Measurements from ENCODE around the gene MACROD2. TPM values are rescaled to one million over a fixed set of nuclear protein-coding genes. Genes with fewer than 3 reads are reported as not detected.

The MACROD2 gene
- total RNA-seq, 1 experiment from 2014 or later, result 1.6 TPM

DNA sequence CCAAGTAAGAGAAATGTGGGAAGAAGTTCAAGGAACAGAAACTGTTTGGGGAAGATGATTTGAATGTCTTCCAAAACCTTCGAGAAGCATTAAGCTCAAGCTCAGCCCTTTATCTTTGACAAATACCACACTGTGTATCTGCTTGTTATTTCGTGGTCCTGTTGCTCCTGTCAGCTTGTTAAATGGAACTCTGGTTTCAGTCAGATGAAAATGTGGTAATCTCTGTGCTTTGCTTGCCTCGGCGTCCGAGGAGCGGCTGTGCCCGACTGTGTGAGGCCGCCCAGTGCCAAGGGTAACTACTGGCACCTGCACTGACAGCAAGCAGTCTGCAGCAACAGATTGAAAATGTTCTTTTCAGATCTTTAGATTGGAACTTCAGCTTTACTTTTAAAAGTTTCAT lies 920.0 kb downstream of the MACROD2 start:
- H3K27ac ChIP-seq (ENCODE audit: insufficient read length, low read depth, low read length), result no peak overlapping the region
- no peak overlapping the region for H3K4me2 ChIP-seq (ENCODE audit: insufficient read depth, insufficient read length, low read length)
- no peaks in the 10 kb centered on the region for H3K27me3 ChIP-seq (ENCODE audit: insufficient read depth, low read length)
- H3K79me2 ChIP-seq (ENCODE audit: insufficient read depth, low read length), result no peaks in the 10 kb centered on the region
- no peak overlapping the region for H2BK120ac ChIP-seq (ENCODE audit: low read depth, low read length, poor library complexity, severe bottlenecking)
- no peaks in the 10 kb centered on the region for H3K27me3 Mint-ChIP-seq (ENCODE audit: low read depth)
- H4K91ac ChIP-seq (ENCODE audit: insufficient read length, low read depth, low read length), result no peak overlapping the region
- no peak overlapping the region for H3K27ac Mint-ChIP-seq
- no peak overlapping the region for H2BK5ac ChIP-seq (ENCODE audit: insufficient read length, low read length)
- no peak overlapping the region for H4K5ac ChIP-seq (ENCODE audit: insufficient read length, low read depth, low read length)
- H2BK20ac ChIP-seq (ENCODE audit: low read depth, low read length, poor library complexity, severe bottlenecking), result no peak overlapping the region
- H2BK12ac ChIP-seq (ENCODE audit: insufficient read length, low read depth, low read length), result no peak overlapping the region
- H2BK15ac ChIP-seq (ENCODE audit: low read depth, low read length), result no peak overlapping the region
- TF ChIP-seq, protein P1, sequence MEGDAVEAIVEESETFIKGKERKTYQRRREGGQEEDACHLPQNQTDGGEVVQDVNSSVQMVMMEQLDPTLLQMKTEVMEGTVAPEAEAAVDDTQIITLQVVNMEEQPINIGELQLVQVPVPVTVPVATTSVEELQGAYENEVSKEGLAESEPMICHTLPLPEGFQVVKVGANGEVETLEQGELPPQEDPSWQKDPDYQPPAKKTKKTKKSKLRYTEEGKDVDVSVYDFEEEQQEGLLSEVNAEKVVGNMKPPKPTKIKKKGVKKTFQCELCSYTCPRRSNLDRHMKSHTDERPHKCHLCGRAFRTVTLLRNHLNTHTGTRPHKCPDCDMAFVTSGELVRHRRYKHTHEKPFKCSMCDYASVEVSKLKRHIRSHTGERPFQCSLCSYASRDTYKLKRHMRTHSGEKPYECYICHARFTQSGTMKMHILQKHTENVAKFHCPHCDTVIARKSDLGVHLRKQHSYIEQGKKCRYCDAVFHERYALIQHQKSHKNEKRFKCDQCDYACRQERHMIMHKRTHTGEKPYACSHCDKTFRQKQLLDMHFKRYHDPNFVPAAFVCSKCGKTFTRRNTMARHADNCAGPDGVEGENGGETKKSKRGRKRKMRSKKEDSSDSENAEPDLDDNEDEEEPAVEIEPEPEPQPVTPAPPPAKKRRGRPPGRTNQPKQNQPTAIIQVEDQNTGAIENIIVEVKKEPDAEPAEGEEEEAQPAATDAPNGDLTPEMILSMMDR (conservative IDR thresholded peaks at IDR 0.05), result no peak
- H3K9me3 Mint-ChIP-seq, result no peaks in the 10 kb centered on the region
- no peak overlapping the region for H3K23ac ChIP-seq (ENCODE audit: insufficient read length, low read depth, low read length)
- no peak overlapping the region for H2AK5ac ChIP-seq (ENCODE audit: insufficient read length, low read length)
- H3K23me2 ChIP-seq (ENCODE audit: insufficient read length, low read depth, low read length, poor library complexity, severe bottlenecking), result peaks cover 3% of the 10 kb centered on the region
- no peak overlapping the region for H3K4ac ChIP-seq (ENCODE audit: low read depth, low read length)
- no peak overlapping the region for H3K18ac ChIP-seq (ENCODE audit: insufficient read length, low read depth, low read length)
- no peak for DNase-seq
- H3K79me1 ChIP-seq (ENCODE audit: insufficient read depth, low read depth, low read length, poor library complexity, severe bottlenecking), result no peaks in the 10 kb centered on the region
- no peak overlapping the region for H3K9ac ChIP-seq (ENCODE audit: extremely low read depth, insufficient read length, low read length)
- H3T11ph ChIP-seq (ENCODE audit: low read length), result no peak overlapping the region
- no peaks in the 10 kb centered on the region for H4K20me1 ChIP-seq (ENCODE audit: control insufficient read depth, insufficient read depth, insufficient read length)
- H3K4me1 Mint-ChIP-seq, result peaks cover 27 to 37% of the 10 kb centered on the region in 2 experiments
- no peaks in the 10 kb centered on the region for H3K9me3 ChIP-seq (ENCODE audit: control insufficient read depth, low read depth, low read length)
- H3K4me3 Mint-ChIP-seq, result no peak overlapping the region
- H3K56ac ChIP-seq (ENCODE audit: insufficient read length, low read depth, low read length), result no peak overlapping the region
- H4K8ac ChIP-seq (replicated peaks; ENCODE audit: insufficient read length, low read depth, low read length), result no peak overlapping the region
- WGBS (ENCODE audit: extremely low coverage, insufficient read length, low lambda C conversion rate), result no CpG with 5 or more reads among the region's 8 CpGs
- no peaks in the 10 kb centered on the region; a peak in 1 of 7 replicates for H3K36me3 Mint-ChIP-seq (ENCODE audit: insufficient read depth in 1 of 3, low read depth in 3 of 3)
- H3K4me1 ChIP-seq (ENCODE audit: insufficient read depth, low read length), result no peaks in the 10 kb centered on the region
- H2AFZ ChIP-seq (ENCODE audit: low read length), result no peak overlapping the region
- H3K14ac ChIP-seq (ENCODE audit: insufficient read depth, low read length), result no peak overlapping the region

Measured in H9 (cell line).